Heart left ventricle (tissue), 13 donors: Measurements from ENCODE around the gene SBNO1.

ENCODE experiments used
- POLR2A ChIP-seq, 2 donors: fragments of 450-650 bp; IDR thresholded peaks; one replicate each; pipeline ENCODE4 v1.6.1; 2017; ENCODE audit warnings: antibody characterized with exemption in 2 of 2, mild to moderate bottlenecking in 2 of 2, moderate library complexity in 2 of 2
- TF ChIP-seq, protein P1 (sequence below), 12 donors: fragments of 200-600 bp; sonication (generic) in 4 of 12; IDR thresholded peaks; one replicate each; pipeline versions ENCODE4 v1.5.0 to v1.8.0; 2018 to 2022; ENCODE audit warnings: antibody characterized with exemption in 12 of 12, mild to moderate bottlenecking in 5 of 12
- donor health status: ischemic (EF 13 %, LVEDD 7.1; RV severe dilation, severe dysfunction).
- donor health status: DM: no; HTN: yes; CAD: no.
- donor health status: DM: no; HTN: no; CAD: no.
- donor health status: ischemic (EF 25% LVEDD 6.9; RV normal size, moderate dysfunction).
- donor health status: ischemic (EF 25% LVEDD 5.7; RV mildly dilated, moderate dysfunction).
- donor health status: ischemic (EF 35%, LVEDD 5.7; RV mildly dilated, moderate dysfunction).
- donor health status: nonischemic (EF 11% LVEDD 7.7; RV severe dilation, severe dysfunction).
- donor health status: DM: yes; HTN: yes; CAD: no.
- donor health status: PGD.
- donor health status: ischemic (EF 29% LVEDD 5.4; RV normal size, mild dysfunction).
- donor health status: nonischemic (EF 23%, LVEDD 6.1; RV moderate dilation, normal function).

DNA sequence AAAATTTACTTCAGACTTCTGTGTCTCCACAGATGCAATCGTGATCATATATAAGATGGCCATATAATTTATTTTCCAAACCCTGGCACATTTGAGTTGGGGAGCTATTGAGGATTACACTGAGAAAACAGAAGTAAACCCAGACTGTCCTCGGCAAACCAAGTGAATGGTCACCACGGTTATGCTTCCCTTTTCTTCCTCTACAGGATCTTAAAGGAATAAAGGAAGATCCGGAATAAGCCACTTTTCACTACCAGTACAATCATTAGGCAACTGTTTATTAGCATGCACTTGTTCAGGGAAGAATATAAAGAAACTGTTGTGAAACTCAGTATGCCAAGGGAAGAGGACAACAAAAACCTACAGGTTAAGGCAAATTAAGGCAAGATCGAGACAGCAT lies 27.6 kb downstream of the SBNO1 start:
- TF ChIP-seq POLR2A (IDR thresholded peaks at IDR 0.05) = no peak
- TF ChIP-seq, protein P1, sequence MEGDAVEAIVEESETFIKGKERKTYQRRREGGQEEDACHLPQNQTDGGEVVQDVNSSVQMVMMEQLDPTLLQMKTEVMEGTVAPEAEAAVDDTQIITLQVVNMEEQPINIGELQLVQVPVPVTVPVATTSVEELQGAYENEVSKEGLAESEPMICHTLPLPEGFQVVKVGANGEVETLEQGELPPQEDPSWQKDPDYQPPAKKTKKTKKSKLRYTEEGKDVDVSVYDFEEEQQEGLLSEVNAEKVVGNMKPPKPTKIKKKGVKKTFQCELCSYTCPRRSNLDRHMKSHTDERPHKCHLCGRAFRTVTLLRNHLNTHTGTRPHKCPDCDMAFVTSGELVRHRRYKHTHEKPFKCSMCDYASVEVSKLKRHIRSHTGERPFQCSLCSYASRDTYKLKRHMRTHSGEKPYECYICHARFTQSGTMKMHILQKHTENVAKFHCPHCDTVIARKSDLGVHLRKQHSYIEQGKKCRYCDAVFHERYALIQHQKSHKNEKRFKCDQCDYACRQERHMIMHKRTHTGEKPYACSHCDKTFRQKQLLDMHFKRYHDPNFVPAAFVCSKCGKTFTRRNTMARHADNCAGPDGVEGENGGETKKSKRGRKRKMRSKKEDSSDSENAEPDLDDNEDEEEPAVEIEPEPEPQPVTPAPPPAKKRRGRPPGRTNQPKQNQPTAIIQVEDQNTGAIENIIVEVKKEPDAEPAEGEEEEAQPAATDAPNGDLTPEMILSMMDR (IDR thresholded peaks at IDR 0.05) = no peak
